GM19324 (cell line): ENCODE data around the gene UBA7.
"Not testable (repeated sequence)": the region's sequence is repeated elsewhere in the genome, so short reads cannot be mapped to it uniquely, and the experiment has no call there.

Source experiments
- ATAC-seq: cut with Tn5 transposase; IDR thresholded peaks from one replicate; pipeline ENCODE4 v1.9.1; 2021; ENCODE audit warnings: mild to moderate bottlenecking, moderate library complexity; ENCODE audit not compliant: unreplicated experiment, low FRiP score

UBA7 gene

GRCh38 chr3:49813497-49814174 lies at the start of gene UBA7:
UBA7 (minus strand) TSS chr3:49813953; CDS start chr3:49813787, 166 bp downstream.
- peak; percentile 61 for ATAC-seq

- ATAC-seq = no peak
These were observed 46.0 kb upstream of the UBA7 start for GRCh38 chr3:49859576-49860305.

GRCh38 chr3:49856181-49857005 lies 42.6 kb upstream of the UBA7 start, which contains the start of gene TRAIP:
TRAIP (minus strand) TSS chr3:49856564; CDS start chr3:49856453, 111 bp downstream.
- ATAC-seq = peak; percentile 91

- ATAC-seq = no peak
These were observed 41.9 kb upstream of the UBA7 start for GRCh38 chr3:49855662-49856061.

- no peak for ATAC-seq
These were observed 31.9 kb upstream of the UBA7 start for GRCh38 chr3:49845694-49846093.

- ATAC-seq = no peak
These were observed 30.9 kb upstream of the UBA7 start for GRCh38 chr3:49844464-49845183.

- ATAC-seq = no peak
These were observed 29.2 kb upstream of the UBA7 start for GRCh38 chr3:49842843-49843517.

DNA sequence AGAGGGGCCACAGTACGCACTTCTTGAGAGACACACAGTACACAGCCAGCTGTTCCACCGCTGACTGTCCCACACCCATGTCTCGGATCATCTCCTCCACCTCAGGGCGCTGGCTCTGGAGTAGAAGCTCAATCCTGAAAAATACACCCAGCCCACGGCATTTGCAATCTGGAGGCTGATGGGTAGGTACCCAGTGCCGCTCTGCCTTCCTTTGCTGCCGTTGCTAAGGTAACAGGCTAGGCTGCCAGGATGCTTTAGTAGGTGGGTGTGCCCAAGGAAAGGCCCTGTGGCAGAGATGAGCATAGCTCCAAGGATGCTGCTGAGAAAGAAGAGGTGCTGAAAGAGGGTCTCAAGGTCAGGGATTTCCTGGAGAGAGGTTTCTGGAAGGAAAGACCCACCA lies 28.1 kb upstream of the UBA7 start:
- ATAC-seq = no peak

DNA sequence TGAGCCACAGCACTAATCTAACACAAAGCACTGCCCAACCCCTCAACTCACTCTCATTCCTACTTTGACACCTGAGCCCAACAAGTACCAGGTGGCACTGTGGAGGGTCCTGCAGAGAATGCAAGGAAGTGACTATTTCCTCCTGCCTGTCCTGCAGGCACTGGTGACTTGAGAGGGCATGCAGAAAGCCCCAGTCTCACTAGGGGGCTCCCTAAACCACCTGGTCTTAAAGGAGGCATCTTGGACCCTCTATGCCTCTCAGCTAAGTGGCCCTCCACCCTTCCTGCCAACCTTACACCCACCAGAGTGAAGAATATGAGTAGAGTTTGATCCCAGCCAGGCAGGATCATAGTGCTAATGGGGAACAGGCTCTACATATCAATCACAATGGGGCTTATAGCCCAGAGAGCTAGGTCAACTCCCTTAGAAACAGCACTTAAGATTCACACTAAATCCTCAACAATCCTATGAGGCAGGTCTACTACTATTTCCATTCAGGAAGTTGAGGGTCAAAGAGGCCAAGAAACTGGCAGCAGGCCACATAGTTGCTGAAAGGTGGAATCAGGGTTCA lies 27.5 kb upstream of the UBA7 start:
- no peak for ATAC-seq

DNA sequence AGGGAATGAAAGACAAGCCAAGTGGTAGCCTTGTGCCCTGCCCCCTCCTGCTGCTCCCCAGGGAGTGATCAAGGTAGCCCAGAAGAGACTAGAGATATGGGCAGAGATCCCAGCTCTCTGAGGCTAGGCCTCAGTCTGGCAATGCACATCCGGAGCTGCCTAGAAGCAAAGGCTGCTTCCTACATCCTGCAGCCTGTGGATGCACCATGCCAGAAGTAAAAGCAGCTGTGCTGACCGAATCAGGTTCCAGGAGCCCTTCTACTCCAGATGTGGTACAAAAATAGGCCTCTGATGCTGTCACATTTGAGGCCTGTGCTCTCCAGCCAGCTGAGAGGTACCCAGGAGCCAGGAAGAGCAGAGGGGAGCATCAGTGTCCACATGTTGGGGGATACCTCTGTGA lies 26.6 kb upstream of the UBA7 start:
- ATAC-seq = no peak

DNA sequence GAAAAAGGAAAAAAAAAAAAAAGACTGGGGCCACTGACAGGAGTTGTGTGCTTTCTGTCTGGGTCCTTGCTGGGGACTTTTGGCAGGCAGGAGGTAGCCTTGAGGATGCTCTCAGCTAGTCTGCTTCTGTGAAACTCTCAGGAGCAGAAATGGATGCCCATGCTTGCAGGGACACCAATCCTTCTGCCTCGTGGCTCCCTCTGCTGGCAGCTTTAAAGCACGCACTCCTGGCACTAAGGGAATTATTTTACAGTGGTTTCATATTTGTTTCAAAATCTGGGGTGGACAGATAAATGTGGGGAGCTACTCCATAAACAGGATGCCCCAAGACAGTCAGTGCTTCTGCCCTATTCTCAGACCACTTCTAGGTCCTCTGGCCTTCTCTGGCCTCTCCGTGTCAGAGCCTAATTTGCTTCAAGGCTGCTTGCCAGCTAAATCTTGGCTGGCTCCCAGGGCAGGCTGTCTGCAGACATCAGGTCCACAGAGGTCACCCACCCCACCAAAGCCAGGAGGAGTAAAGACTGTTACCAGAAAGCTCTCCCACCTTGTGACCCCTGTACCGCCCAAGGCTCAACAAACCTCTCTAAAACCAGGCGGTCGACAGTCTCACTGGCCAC lies 25.5 kb upstream of the UBA7 start:
- no peak for ATAC-seq

GRCh38 chr3:49831341-49831740 lies 17.6 kb upstream of the UBA7 start:
- no peak for ATAC-seq

GRCh38 chr3:49826016-49826415 lies 12.3 kb upstream of the UBA7 start:
- ATAC-seq = no peak

GRCh38 chr3:49823131-49823530 lies 9.4 kb upstream of the UBA7 start:
- ATAC-seq = not testable (repeated sequence)

DNA sequence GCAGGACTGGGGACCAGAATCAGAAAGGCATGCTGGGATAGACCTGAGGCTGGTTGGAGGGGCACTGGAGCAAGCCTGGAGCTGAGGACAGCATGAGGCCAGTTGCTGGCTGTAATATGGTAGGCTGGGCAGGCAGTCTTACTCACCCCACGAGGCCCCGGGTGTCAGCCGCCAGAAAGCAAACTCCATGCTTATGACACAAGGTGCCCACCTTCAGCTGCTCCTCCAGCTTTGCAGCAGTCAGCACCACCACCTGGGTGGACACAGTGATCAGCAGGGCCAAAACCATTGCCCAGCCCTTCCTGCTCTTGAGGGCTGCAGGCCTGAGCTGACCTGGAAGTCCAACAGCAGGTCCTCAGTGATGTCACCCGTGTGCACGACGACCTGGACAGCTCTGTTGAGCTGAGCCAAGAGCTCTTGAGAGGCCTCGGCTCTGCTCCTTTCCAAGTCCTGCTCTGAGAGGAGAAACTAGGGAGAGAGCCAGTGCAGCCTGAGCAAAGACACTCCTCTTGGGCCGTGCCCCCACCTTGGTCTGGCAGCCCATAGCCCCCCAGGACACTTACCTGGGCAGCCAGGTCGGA lies 747 bp downstream of the UBA7 start:
- ATAC-seq = no peak

DNA sequence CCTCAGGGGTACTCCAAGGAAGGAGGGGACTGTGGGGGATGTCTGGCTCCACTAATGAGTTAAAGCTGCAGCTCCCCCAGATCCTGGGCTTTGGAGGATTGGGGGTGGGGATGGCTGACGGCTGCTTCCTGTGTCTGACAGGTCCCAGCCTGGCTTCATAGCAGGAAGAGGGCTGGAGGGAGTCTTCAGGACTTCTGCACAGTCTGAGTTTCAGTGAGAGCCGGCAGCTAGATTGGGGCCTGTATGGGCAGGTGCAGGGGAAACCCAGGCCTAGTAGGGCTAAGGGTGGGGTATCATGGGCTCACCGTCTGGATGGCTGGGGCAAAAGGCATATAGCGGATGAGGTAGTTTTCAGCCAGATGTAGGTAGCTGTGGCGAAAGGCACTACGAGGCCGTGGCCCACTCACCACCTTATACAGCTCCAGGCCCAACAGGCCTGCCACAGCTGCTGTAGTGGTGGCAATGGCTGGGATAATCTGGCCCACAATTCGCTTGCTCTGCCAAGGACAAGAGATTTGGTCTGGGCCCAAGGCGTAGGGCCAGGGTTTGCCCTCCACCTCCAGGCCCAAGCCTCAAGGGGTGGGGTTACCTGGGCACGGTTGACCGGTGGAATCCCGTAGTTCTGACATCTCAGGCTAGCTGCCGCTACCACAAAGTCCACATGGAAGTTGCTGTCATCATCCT lies 6.2 kb downstream of the UBA7 start:
- ATAC-seq = no peak

GRCh38 chr3:49806850-49807249 lies 6.9 kb downstream of the UBA7 start:
- ATAC-seq = no peak
